ENCODE data around the gene GPR146.

- TF ChIP-seq POLR2AphosphoS5 (IDR thresholded peaks at IDR 0.05; ENCODE audit: low read depth, low read length), result no peak
- no peak for TF ChIP-seq CTCF (IDR thresholded peaks at IDR 0.05)
- TF ChIP-seq REST (IDR thresholded peaks at IDR 0.05; ENCODE audit: insufficient read depth in 1 of 2, low read depth in 2 of 2, low read length in 1 of 2), result no peak
These were observed 41.6 kb downstream of the GPR146 start for GRCh38 chr7:1085910-1086421.

Measured in Panc1 (cell line).